ENCODE data around the gene BBS2.

- no peak for TF ChIP-seq EP300 (IDR thresholded peaks at IDR 0.05)
- no peak for TF ChIP-seq CTCF (IDR thresholded peaks at IDR 0.05)
Measured at GRCh38 chr16:56534847-56535383, 15.1 kb upstream of the BBS2 start.

Data from tibial nerve (tissue), 4 donors.